Cortex of kidney (tissue), 1 donor: ENCODE data around the gene FNDC3B.

ENCODE experiments used
- DNase-seq: peaks from one replicate; lab custom pipeline; 2025; lab: John Stamatoyannopoulos, UW

Gene FNDC3B

DNA sequence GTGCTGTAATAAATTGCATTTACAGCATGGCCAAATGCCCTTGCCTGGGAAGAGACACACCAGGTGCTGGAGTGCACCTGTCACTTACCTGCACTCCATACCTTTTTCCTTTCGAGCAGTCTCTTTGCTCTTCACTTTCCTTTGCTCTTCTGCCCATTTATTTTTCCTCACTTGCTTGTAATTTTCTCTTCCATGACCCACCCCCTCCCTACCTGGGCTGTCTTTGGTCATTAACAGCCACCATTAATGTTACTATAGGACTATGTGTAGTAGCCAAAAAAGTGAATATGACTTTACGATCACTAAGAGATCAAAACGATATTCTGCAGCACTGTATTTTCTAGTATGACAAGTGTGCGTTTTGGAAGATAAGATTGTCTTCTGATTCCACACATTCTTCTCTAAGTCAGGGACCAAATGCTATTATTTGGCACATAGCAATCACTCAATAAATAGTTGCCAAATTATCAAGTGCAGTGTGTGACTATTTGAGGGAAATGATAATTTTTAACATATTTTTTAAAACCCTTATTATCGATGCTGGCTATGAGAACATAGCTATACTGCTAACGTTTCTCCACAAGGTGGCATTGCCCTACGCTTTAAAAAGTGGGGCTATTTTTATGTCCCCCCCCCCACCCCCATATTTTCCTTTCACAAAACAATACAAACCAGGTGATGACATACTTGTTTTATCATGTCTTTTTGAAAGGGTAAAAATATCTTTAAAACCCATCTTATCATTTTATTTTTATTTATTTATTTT is 294.5 kb downstream of the FNDC3B start:
- no peak for DNase-seq

DNA sequence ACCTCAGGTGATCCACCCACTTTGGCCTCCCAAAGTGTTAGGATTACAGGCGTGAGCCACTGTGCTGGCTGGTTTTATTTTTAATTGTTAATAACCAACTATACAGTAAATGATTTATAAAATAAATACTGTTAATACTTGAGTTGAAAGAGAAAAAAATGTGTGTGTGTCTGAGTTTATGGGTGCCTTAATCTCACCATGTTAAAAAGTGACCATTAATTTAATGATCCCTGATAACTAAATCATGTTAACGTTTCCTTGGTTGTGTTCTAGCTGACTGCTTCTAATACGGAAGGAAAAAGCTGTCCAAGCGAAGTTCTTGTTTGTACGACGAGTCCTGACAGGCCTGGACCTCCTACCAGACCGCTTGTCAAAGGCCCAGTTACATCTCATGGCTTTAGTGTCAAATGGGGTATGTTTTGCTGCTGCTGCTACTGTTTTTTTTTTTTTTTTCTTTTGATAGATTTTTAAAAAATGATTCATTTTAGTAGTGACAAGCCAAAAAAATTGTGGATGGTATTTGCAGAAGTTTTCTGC is 295.4 kb downstream of the FNDC3B start:
- DNase-seq = no peak

DNA sequence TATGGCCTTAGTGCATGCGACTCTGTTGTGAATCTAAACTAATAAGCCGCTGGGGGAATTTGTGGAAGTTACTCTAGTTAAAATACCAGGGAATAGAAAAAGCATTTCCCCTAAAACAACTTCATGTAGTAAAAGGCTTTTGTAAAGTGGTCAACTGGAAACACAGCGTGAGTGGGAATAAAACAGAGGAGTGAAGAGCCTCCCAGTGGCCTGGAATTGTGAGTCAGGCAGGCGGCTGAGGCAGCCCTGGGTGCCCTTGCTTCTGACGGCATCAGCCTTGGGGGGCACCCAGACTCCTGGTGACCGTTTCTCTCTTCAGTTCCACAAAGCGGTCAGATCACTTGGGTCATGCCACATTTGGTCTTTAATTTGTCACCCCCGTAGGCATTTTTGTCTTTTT is 300.5 kb downstream of the FNDC3B start:
- no peak for DNase-seq

DNA sequence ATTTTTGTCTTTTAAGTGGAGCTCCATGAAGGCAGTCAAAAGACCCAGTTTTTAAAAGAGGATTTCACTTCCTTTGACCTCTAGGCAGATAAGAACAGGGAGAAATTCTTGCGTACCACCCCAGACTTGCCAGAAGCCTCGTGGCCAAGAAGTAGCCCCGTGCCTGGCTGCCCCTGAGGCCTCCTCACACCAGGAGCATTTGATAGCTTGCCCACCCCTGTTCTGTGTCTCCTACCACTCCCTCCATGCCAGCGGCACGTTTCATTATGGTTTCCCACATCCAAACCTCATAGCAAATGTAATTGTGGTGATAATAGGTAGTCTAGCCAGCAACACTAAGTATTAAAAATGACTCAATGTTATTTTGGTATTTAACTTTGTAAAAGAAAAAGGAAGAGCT is 301.2 kb downstream of the FNDC3B start:
- DNase-seq = no peak

DNA sequence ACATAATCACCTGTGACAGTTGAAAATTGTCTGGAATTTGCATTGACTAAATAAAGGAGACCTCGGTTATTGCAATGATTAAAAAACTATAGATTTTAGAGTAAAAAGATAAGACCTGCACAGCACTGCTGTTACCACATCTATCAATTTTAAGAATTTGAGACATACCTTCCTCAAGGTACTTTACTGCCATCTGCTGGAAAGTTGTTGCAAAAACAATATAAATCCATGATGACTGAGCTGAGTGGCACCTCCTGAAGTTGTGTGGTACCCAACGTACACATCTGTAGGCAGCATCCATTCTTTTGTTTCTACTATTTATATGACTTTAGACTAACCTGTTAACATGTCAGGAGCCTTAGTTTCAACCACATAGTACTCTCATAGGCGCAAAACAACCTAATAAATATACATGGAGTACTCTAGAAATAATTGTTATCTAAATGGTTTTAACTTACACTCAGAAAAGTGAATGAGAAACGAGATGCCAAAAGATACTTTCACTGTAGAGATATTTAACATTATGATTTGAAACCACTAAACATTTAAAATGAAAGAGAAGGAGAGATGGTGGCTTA is 302.2 kb downstream of the FNDC3B start:
- no peak for DNase-seq

DNA sequence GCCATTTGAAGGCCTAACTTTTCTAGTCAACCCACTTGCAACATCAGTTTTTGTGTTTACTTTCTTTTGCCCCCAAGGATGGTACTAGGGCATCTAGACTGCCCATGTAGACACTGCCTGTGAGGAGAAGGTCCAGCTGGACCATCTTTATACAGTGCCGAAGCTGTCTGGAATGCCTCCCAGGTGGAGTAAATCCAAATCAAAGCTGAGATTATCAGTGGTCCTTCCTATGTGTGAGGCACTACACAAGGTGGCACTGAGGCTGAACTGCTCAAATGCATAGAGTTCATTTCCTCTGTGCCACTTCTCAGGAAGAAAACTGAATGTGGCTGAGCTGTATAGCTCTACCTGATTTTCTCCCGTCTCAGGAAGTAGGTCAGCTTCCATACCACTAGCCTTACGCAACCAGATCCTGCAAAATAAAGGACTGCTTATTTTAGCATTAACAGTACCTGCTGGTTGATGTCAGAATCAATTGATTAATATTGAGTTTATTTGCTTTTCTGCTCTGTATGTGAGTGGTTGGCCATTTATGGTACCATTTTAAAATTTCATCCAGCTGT is 302.8 kb downstream of the FNDC3B start:
- DNase-seq = no peak

DNA sequence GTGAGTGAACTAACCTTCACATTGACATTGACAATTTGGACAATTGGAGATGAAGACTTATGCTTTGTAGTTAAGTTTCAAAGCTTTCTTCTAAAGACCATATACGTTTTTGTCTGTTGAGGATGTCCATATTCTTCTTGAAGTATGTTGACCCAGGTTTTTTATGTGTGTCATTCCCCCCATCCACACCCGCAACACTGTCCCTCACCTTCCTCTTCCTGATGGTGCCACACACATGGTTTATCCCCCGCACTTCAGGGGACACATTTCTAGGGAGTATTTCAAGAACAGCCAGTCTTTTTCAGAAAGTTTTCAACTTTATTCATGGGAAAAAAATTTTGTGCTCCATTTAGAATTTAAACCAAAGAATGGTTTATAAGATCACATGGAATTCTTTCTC is 303.7 kb downstream of the FNDC3B start:
- no peak for DNase-seq

DNA sequence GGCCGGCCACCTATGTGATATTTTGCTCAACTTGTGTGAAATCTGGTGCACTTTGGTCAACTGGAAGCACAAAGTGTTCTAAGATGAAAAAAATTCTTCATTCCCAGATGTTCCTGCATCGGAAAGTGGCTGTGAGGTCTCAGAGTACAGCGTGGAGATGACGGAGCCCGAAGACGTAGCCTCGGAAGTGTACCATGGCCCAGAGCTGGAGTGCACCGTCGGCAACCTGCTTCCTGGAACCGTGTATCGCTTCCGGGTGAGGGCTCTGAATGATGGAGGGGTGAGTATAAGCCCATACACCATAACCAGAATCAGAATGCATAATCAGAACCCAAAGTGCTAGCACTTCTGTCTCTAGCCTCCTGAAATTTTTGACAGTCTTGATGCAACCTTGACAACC is 304.6 kb downstream of the FNDC3B start:
- no peak for DNase-seq

DNA sequence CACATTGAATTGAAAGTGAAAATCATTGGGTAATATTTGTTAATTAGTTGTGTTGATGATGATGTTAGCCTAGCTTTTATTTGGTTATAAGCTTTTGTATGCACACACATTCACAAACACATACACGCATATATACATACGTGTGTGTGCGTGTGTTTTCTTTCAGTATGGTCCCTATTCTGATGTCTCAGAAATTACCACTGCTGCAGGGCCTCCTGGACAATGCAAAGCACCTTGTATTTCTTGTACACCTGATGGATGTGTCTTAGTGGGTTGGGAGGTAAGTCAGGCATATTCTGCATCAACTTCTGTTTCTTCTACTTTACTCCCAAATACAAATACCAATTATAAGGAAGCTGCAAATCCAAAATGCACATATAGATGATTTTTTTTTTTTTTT is 306.8 kb downstream of the FNDC3B start:
- DNase-seq = no peak

DNA sequence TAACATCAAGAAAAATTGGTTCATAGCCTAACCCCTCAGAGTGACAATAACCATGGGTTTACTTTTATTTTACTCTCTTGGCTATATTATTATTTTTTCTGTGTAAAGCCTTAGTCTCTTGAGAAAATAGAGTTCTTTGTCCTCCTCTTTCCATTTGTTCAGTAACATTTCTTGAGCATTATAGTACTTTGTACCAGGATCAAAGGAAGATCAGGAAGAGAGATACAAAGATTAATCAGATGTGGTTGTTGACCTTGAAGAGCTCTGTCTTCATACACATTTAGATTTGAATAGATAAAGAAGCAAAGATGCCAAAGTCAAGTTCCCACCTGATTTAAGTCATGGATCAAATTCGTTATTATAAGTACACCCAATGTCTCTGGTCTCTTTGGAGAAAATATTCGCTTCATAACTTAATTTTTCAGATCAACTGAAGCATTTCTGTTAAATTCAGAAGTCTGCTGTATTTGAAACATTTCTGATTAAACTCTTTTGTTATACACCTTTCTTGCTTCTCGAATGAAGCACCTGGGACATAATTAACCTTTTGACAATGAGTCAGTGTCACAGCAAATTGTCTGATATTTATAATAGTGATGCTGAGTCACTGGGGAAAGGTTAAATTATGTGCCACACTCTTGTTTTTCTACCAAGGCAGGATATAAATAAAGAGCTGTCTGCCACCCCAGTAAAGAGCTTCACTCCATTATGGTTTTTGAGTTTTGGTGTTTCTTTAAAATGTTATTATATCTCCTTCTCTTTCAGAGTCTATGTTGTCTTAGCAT is 308.7 kb downstream of the FNDC3B start:
- DNase-seq = no peak

DNA sequence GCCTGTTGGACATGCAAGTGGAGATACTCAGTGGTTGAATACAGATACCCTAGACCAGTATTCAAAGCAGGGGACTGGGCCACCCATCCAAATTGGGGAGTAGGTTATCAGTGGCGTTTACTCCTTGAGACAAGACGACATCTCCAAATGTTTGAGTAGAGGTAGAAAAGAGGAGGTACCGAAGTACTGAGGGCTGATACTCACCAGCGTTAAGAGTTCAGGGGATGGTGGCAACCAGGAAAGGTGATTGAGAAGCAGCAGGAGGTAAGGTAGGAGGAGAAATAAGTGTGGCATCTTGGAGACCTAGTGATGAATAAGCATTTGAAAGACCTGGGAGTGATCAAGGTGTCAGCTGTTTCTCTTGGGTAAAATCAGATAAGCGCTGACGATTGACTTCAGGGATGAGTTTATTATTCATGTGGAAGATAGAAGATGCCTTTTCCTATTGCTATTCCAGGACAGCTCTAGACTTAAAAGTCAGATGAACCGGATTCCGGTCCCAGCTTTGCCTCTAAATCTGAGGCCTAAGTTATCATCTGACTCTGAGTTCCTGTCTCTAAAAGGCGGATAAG is 312.6 kb downstream of the FNDC3B start:
- no peak for DNase-seq

DNA sequence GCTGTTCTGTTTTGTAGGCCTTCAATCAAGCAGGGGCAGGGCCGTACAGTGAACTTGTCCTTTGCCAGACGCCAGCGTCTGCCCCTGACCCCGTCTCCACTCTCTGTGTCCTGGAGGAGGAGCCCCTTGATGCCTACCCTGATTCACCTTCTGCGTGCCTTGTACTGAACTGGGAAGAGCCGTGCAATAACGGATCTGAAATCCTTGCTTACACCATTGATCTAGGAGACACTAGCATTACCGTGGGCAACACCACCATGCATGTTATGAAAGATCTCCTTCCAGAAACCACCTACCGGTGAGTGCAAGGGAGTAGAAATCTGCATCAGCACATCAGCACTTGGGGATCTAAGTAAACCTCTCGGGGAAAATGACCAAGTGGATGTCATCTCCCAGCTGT is 313.4 kb downstream of the FNDC3B start:
- DNase-seq = no peak

DNA sequence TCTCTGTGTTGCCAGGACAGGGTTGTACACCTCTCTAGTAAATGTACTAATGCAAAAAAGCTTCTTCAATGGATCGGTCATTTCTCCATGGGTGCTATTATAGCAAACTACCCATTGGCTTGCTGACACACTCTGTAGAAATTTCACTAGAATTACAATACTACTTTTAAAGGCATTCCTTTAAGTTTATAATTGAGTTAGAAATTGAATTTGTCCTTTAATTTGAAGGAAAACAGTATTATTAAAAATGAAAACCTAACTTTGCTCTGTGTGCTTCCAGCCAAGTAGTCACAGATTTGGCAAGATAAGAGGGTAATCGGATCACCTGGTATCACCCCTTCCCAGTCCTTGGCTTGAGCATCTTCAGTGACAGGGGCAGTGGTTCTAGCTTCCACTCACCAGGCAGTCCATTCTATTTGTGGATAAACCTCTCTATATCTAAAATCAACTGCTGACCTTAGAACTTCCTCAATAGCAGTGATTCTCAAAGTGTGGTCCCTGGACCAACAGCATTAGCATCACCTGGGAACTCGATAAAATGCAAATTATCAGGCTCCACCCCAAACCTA is 315.6 kb downstream of the FNDC3B start:
- no peak for DNase-seq

DNA sequence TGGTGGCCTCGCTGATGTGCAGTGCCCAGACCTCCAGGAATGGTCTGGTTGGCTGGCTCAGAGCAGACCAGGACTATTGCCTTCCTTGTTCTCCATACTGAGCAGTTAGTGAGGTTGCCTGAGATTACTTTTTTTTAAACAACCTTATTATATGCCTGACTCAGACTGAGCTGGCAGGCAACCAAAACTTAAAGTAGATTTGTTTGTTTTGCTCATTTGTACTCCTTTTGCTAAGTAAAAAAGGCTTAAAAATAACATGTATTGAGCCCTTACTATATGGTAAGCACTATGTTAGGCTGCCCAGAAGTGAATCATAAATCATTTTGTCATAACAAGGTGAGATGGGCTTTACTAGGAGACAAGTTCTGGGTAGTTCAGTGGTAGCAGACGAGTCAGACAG is 316.5 kb downstream of the FNDC3B start:
- DNase-seq = no peak

DNA sequence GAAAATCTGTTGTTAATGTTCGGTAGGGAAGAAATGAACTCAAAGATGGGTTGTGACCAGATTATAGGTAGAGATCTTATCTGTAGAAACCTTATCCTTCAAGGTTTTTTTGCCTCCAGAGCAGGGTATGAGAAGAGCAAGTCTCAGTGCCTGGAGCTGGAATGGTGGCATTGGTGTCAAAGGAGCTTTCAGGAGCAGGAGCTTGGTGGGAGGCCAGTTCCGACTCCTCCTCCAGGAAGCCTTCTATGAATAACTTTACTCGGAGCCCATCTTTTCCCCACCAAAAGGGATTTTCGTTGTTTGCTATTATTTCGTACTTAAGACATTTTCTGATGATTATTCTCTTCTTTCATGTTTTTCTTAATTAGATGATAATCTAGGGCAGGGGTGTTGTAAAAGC is 317.0 kb downstream of the FNDC3B start:
- DNase-seq = no peak

DNA sequence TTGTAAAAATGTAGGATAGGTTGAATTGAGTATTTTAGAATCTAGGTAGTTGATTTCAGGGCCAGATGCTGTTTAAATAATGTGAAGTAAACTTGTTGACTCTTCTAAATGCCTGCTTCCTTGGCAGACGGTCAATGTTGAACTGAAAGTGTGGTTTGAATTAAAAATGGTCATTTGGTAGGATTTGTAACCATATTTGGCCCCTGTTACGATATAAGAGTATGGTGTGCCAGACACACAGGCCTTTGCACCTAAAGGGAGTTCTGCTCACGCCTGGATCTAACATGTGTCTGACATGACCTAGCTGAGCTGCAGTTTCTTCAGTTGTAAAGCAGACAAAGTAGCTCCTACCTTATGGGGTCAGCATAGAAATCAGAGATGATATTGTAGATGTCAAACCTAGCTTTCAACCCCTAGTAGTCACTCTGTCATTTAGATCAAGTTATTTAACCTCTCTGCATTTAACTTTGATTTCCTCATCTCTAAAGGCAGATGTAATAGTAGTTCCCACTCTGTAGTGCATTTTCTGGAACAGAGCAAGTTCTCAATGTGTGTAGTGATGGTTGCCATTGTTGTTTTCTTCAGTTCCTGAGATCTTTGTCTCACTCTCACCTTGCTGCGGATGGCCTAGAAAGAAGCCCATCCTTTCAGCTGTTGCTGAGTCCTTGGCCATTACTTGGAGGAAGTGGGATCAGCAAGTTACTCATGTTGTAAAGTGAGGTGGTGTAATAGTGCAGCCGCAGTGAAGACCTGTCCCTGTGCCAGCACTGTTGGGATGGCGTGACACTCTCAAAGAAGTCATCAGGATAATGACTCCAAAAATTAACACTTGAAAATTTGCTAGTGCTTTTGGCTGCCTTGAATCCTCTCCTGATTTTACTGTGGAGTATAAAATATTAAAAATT is 318.7 kb downstream of the FNDC3B start:
- no peak for DNase-seq

DNA sequence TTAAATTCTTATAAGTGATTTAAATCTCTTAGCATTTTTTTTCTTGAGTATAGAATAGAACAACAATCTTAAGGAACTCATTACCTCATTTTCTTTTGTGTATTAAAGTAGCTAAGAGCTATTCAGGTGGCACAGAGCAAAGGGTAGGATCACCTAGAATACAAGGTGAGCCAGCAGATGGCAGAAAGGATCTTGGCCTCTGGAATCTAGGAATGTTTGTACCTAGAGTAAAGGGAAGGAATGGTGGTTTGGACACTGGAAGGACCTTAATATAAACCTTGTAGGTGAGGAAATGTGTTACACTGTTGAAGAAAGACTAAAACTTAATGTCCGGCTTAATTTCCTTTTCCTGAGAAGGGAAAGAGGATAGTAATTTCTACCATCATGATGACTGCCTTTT is 319.9 kb downstream of the FNDC3B start:
- DNase-seq = no peak

DNA sequence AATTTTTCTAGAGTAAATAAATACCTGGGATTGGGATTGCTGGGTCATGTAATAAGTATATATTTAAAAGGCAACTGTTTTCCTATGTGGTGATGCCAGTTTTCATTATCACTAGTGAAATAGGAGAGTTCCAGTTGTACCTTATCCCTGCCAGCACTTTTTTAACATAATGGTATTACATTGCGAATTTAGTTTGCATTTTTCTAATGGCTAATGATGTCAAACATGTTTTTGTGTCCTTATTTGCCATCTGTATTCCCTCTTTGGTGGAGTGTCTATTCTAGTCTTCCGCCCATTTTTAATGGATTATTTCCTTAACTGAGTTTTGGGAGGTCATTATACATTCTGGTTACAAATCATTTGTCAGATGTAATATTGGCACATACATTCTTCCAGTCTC is 320.6 kb downstream of the FNDC3B start:
- no peak for DNase-seq

DNA sequence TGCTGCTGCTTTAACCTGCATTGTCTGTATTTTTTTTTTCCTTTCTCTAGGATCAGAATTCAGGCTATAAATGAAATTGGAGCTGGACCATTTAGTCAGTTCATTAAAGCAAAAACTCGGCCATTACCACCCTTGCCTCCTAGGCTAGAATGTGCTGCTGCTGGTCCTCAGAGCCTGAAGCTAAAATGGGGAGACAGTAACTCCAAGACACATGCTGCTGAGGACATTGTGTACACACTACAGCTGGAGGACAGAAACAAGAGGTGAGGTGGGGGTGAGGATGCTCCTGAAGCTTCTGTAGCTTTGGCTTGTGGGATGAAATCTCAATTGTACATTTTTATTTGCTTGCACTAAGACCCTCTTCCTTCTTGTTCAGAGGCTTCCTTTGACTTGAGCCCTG is 323.2 kb downstream of the FNDC3B start:
- no peak for DNase-seq

DNA sequence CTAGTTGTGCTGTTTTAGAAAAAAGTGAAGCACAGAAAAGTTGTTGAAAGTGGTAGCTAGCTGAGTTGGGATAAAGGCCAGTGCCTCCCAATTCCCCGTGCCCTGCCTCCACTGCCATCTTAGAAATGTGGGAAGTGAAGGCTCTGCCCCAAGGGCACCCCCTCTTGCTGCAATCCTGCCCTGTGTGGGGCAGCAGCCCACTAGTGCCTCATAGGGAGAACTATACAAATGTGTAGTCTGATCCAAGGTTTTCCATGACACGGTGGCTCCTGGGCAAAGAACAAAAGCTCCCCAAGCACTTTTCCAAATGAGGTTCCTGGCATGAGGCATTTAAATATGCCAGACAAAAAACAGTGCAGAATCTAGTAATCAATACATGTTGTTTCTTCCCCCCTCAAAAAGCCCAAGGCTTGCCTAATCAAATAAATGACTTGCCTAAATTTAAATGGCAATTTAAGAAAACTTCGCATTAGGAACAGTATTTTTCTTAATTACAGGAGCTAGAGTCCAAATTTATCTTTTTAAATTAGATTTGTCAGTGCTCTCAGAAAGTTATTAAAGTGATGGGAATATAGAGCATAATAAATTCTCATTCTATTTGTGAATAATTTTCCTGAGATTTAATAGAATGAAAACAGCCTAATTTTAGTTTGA is 325.1 kb downstream of the FNDC3B start:
- DNase-seq = no peak
